Measurements from ENCODE around the gene CSNK1A1.
"Not testable (repeated sequence)": the region's sequence is repeated elsewhere in the genome, so short reads cannot be mapped to it uniquely, and the experiment has no call there.

Gene CSNK1A1

GRCh38 chr5:149453618-149454415, 97.4 kb downstream of the CSNK1A1 start:
- TF ChIP-seq ZNF274 (IDR thresholded peaks at IDR 0.05; ENCODE audit: low read depth, low read length): no peak
- no peak overlapping the region for H3K4me3 ChIP-seq (ENCODE audit: low read length)

GRCh38 chr5:149452665-149453617, 98.3 kb downstream of the CSNK1A1 start:
- TF ChIP-seq ZNF274 (IDR thresholded peaks at IDR 0.05; ENCODE audit: low read depth, low read length): no peak
- H3K4me3 ChIP-seq (ENCODE audit: low read length): no peak overlapping the region

- H3K4me3 ChIP-seq (ENCODE audit: low read length): no peak overlapping the region
- no peak for TF ChIP-seq ZNF274 (IDR thresholded peaks at IDR 0.05; ENCODE audit: low read depth, low read length)
These were observed 99.1 kb downstream of the CSNK1A1 start for GRCh38 chr5:149452007-149452664.

- TF ChIP-seq ZNF274 (IDR thresholded peaks at IDR 0.05; ENCODE audit: low read depth, low read length): no peak
- no peak overlapping the region for H3K4me3 ChIP-seq (ENCODE audit: low read length)
These were observed 101.0 kb downstream of the CSNK1A1 start for GRCh38 chr5:149450199-149450598.

- no peak overlapping the region for H3K4me3 ChIP-seq (ENCODE audit: low read length)
- no peak for TF ChIP-seq ZNF274 (IDR thresholded peaks at IDR 0.05; ENCODE audit: low read depth, low read length)
These were observed 102.2 kb downstream of the CSNK1A1 start for GRCh38 chr5:149448831-149449714.

- TF ChIP-seq ZNF274 (IDR thresholded peaks at IDR 0.05; ENCODE audit: low read depth, low read length): no peak
- no peak overlapping the region for H3K4me3 ChIP-seq (ENCODE audit: low read length)
These were observed 102.8 kb downstream of the CSNK1A1 start for GRCh38 chr5:149448431-149448830.

GRCh38 chr5:149447373-149448367, 103.6 kb downstream of the CSNK1A1 start:
- no peak for TF ChIP-seq ZNF274 (IDR thresholded peaks at IDR 0.05; ENCODE audit: low read depth, low read length)
- H3K4me3 ChIP-seq (ENCODE audit: low read length): no peak overlapping the region

GRCh38 chr5:149446794-149447193, 104.4 kb downstream of the CSNK1A1 start:
- not testable (repeated sequence) for H3K4me3 ChIP-seq (ENCODE audit: low read length)

- no peak overlapping the region for H3K4me3 ChIP-seq (ENCODE audit: low read length)
- TF ChIP-seq ZNF274 (IDR thresholded peaks at IDR 0.05; ENCODE audit: low read depth, low read length): no peak
These were observed 105.4 kb downstream of the CSNK1A1 start for GRCh38 chr5:149445739-149446369.

GRCh38 chr5:149445343-149445738, 105.9 kb downstream of the CSNK1A1 start:
- H3K4me3 ChIP-seq (ENCODE audit: low read length): no peak overlapping the region
- TF ChIP-seq ZNF274 (IDR thresholded peaks at IDR 0.05; ENCODE audit: low read depth, low read length): no peak

GRCh38 chr5:149444430-149444829, 106.8 kb downstream of the CSNK1A1 start:
- not testable (repeated sequence) for H3K4me3 ChIP-seq (ENCODE audit: low read length)

GRCh38 chr5:149443210-149443609, 108.0 kb downstream of the CSNK1A1 start:
- no peak for TF ChIP-seq ZNF274 (IDR thresholded peaks at IDR 0.05; ENCODE audit: low read depth, low read length)
- H3K4me3 ChIP-seq (ENCODE audit: low read length): no peak overlapping the region
